CD4-positive, alpha-beta T cell treated with Interferon alpha-2 for 1 hour (primary cell): ENCODE results near the gene GALNS.
"Not testable (repeated sequence)": the region's sequence is repeated elsewhere in the genome, so short reads cannot be mapped to it uniquely, and the experiment has no call there.

Source experiments
- DNase-seq, 2 donors: peaks; one replicate each; pipeline ENCODE4 v3.0.0-alpha.2; 2020 to 2022

Gene GALNS

GRCh38 chr16:88834670-88835069 lies 22.1 kb downstream of the GALNS start:
- no peak for DNase-seq

- no peak for DNase-seq
Measured at GRCh38 chr16:88833086-88833485, 23.7 kb downstream of the GALNS start.

- no peak for DNase-seq
Measured at GRCh38 chr16:88831838-88832237, 24.9 kb downstream of the GALNS start.

- DNase-seq = no peak
Measured at GRCh38 chr16:88830783-88831182, 26.0 kb downstream of the GALNS start.

GRCh38 chr16:88830258-88830657 lies 26.5 kb downstream of the GALNS start:
- DNase-seq = no peak

- DNase-seq = no peak
Measured at GRCh38 chr16:88828711-88829110, 28.0 kb downstream of the GALNS start.

GRCh38 chr16:88827727-88828126 lies 29.0 kb downstream of the GALNS start:
- no peak for DNase-seq

- DNase-seq = no peak
Measured at GRCh38 chr16:88826070-88826840, 30.5 kb downstream of the GALNS start.

- no peak for DNase-seq
Measured at GRCh38 chr16:88825146-88825545, 31.6 kb downstream of the GALNS start.

GRCh38 chr16:88824256-88825077 lies 32.3 kb downstream of the GALNS start:
- DNase-seq = no peak

GRCh38 chr16:88823646-88824045 lies 33.1 kb downstream of the GALNS start:
- not testable (repeated sequence) for DNase-seq

GRCh38 chr16:88822281-88823040 lies 34.3 kb downstream of the GALNS start:
- DNase-seq = no peak

- DNase-seq = no peak
Measured at GRCh38 chr16:88821168-88821850, 35.4 kb downstream of the GALNS start.

- no peak for DNase-seq
Measured at GRCh38 chr16:88820385-88821025, 36.2 kb downstream of the GALNS start.

- no peak for DNase-seq
Measured at GRCh38 chr16:88819126-88819525, 37.6 kb downstream of the GALNS start.

- DNase-seq = no peak
Measured at GRCh38 chr16:88818575-88818874, 38.2 kb downstream of the GALNS start.

GRCh38 chr16:88817785-88818574 lies 38.8 kb downstream of the GALNS start:
- DNase-seq = no peak

- no peak for DNase-seq
Measured at GRCh38 chr16:88816736-88817535, 39.8 kb downstream of the GALNS start.

- peak; percentile 46 to 58 for DNase-seq
Measured at GRCh38 chr16:88815901-88816589, 40.7 kb downstream of the GALNS start.

- no peak for DNase-seq
Measured at GRCh38 chr16:88815227-88815626, 41.5 kb downstream of the GALNS start.
